GM12878 (cell line): Measurements from ENCODE around the gene CLASRP. TPM values are rescaled to one million over a fixed set of nuclear protein-coding genes. Genes with fewer than 3 reads are reported as not detected.
A peak's percentile ranks its signal among the peaks of the same experiment; 100 is the strongest.

Experiments
- CREB1 ChIP-seq: IDR thresholded peaks from 2 replicates; pipeline ENCODE4 v1.6.1; 2012; ENCODE audit warnings: low read depth, mild to moderate bottlenecking, inconsistent platforms
- DPF2 ChIP-seq: fragments of 450-650 bp; IDR thresholded peaks from 2 replicates; pipeline ENCODE4 v1.6.1; 2017; ENCODE audit warnings: mild to moderate bottlenecking
- FOXM1 ChIP-seq: IDR thresholded peaks from 2 replicates; pipeline ENCODE4 v1.6.1; 2012; ENCODE audit warnings: low read depth, mild to moderate bottlenecking, inconsistent platforms, low read length, moderate library complexity
- HDAC6 ChIP-seq: fragments of 200-600 bp; sonication (generic); IDR thresholded peaks from one replicate; pipeline ENCODE4 v1.8.0; 2017; ENCODE audit warnings: antibody characterized with exemption; ENCODE audit not compliant: unreplicated experiment
- JUNB ChIP-seq: IDR thresholded peaks from 2 replicates; pipeline ENCODE4 v1.6.1; 2016; ENCODE audit warnings: antibody characterized with exemption, mild to moderate bottlenecking
- JUND ChIP-seq: IDR thresholded peaks from 2 replicates; pipeline ENCODE4 v1.6.1; 2012; ENCODE audit warnings: low read depth, mild to moderate bottlenecking, low read length, improper control_type of control experiment, moderate library complexity
- KAT2A ChIP-seq: conservative IDR thresholded peaks from 2 replicates; pipeline ENCODE4 v1.6.1; 2011; ENCODE audit warnings: low read depth, low read length; ENCODE audit not compliant: control insufficient read depth
- KDM1A ChIP-seq: fragments of 200-600 bp; sonication (generic); IDR thresholded peaks from 2 replicates; pipeline ENCODE4 v1.6.1; 2016; ENCODE audit warnings: borderline replicate concordance
- MLLT1 ChIP-seq: fragments of 450-650 bp; IDR thresholded peaks from 2 replicates; pipeline ENCODE4 v1.6.1; 2016; ENCODE audit warnings: mild to moderate bottlenecking
- NR2C2 ChIP-seq: IDR thresholded peaks from 2 replicates; pipeline ENCODE4 v1.6.1; 2011; ENCODE audit warnings: borderline replicate concordance, low read depth; ENCODE audit not compliant: control insufficient read depth, insufficient read length
- RCOR1 ChIP-seq: conservative IDR thresholded peaks from 2 replicates; pipeline ENCODE4 v1.6.1; 2012; ENCODE audit warnings: low read depth, low read length, improper control_type of control experiment
- SIN3A ChIP-seq: IDR thresholded peaks from 2 replicates; pipeline ENCODE4 v1.6.1; 2012; ENCODE audit warnings: low read depth, low read length, improper control_type of control experiment
- SMAD5 ChIP-seq: IDR thresholded peaks from 2 replicates; pipeline ENCODE4 v1.6.1; 2016; ENCODE audit warnings: antibody characterized with exemption, low read depth
- SMARCA5 ChIP-seq: fragments of 450-650 bp; IDR thresholded peaks from 2 replicates; pipeline ENCODE4 v1.6.1; 2017; ENCODE audit warnings: mild to moderate bottlenecking
- ZBED1 ChIP-seq: IDR thresholded peaks from 2 replicates; pipeline ENCODE4 v1.6.1; 2016; ENCODE audit warnings: borderline replicate concordance
- ZBTB4 ChIP-seq: fragments of 450-650 bp; formaldehyde crosslinking; IDR thresholded peaks from 2 replicates; pipeline ENCODE4 v1.4.0; 2022; ENCODE audit warnings: mild to moderate bottlenecking, moderate library complexity
- ZNF207 ChIP-seq: fragments of 450-650 bp; IDR thresholded peaks from 2 replicates; pipeline ENCODE4 v1.6.1; 2014; ENCODE audit warnings: antibody characterized with exemption, mild to moderate bottlenecking, borderline replicate concordance
- polyA plus RNA-seq, 11 experiments: library from polyadenylated mRNA; depleted of rRNA in 4 of 11; unstranded in 6 of 11; stranded (reverse) in 5 of 11; fragments of >200 nt; fragmentation: Nextera tagmentation in 4 of 11; fragmentation: Illumina TruSeq in 1 of 11; extraction: Ambion mirVana in 4 of 11; extraction: Trizol in 1 of 11; gene quantifications; 1 replicate in 1 of 11; 2 replicates in 10 of 11; pipeline versions ENCODE4 v1.2.1 to v1.2.3, GENCODE V29; 2011 to 2016; ENCODE audit warnings: inconsistent platforms in 2 of 11, missing spikeins in 2 of 11, low read depth in 1 of 11
- total RNA-seq, 4 experiments: library from RNA; depleted of rRNA in 3 of 4; stranded (reverse); fragments of >200 nt in 3 of 4; fragmentation: Illumina TruSeq in 1 of 4; extraction: Trizol in 1 of 4; gene quantifications; 2 replicates each; pipeline versions ENCODE4 v1.2.1 to v1.2.3, GENCODE V29; 2013 to 2021
- TF ChIP-seq, protein P1 (sequence below): fragments of 450-650 bp; formaldehyde crosslinking; IDR thresholded peaks from 2 replicates; pipeline ENCODE4 v1.5.0; 2022; ENCODE audit warnings: mild to moderate bottlenecking, missing genetic modification characterization
- TF ChIP-seq, protein P2 (sequence below): fragments of 450-650 bp; IDR thresholded peaks from 2 replicates; pipeline ENCODE4 v1.6.1; 2018; ENCODE audit warnings: mild to moderate bottlenecking, low read depth, moderate library complexity; ENCODE audit not compliant: partially characterized antibody
- TF ChIP-seq, protein P3 (sequence below): IDR thresholded peaks from 2 replicates; pipeline ENCODE4 v1.6.1; 2012; ENCODE audit warnings: low read length, inconsistent platforms

CLASRP gene
- total and polyA plus RNA-seq, 10 of the 15 experiments (the other 5 are each of a cell fraction or from before 2014, with no cell fraction given) = 0.68 to 75.8 (median 30.2) TPM

GRCh38 chr19:45117167-45117594 lies 78.3 kb downstream of the CLASRP start (continued):
- TF ChIP-seq MLLT1 (peak; percentile 25; the same call in 1 of the 2 replicates), CREB1 (no peak), NR2C2 (no peak), KAT2A (no peak), ZBTB4 (CRISPR knock-in tag) (no peak), DPF2 (peak; percentile 63), KDM1A (no peak), SMARCA5 (no peak), SMAD5 (no peak), SIN3A (no peak), ZBED1 (peak; percentile 34; the same call in 1 of the 2 replicates), HDAC6 (no peak), ZNF207 (no peak), FOXM1 (no peak), JUNB (no peak; the same call in 1 of the 2 replicates), RCOR1 (no peak), JUND (no peak)
- TF ChIP-seq, protein P1, sequence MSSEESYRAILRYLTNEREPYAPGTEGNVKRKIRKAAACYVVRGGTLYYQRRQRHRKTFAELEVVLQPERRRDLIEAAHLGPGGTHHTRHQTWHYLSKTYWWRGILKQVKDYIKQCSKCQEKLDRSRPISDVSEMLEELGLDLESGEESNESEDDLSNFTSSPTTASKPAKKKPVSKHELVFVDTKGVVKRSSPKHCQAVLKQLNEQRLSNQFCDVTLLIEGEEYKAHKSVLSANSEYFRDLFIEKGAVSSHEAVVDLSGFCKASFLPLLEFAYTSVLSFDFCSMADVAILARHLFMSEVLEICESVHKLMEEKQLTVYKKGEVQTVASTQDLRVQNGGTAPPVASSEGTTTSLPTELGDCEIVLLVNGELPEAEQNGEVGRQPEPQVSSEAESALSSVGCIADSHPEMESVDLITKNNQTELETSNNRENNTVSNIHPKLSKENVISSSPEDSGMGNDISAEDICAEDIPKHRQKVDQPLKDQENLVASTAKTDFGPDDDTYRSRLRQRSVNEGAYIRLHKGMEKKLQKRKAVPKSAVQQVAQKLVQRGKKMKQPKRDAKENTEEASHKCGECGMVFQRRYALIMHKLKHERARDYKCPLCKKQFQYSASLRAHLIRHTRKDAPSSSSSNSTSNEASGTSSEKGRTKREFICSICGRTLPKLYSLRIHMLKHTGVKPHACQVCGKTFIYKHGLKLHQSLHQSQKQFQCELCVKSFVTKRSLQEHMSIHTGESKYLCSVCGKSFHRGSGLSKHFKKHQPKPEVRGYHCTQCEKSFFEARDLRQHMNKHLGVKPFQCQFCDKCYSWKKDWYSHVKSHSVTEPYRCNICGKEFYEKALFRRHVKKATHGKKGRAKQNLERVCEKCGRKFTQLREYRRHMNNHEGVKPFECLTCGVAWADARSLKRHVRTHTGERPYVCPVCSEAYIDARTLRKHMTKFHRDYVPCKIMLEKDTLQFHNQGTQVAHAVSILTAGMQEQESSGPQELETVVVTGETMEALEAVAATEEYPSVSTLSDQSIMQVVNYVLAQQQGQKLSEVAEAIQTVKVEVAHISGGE (CRISPR knock-in tag) = no peak
- TF ChIP-seq, protein P2, sequence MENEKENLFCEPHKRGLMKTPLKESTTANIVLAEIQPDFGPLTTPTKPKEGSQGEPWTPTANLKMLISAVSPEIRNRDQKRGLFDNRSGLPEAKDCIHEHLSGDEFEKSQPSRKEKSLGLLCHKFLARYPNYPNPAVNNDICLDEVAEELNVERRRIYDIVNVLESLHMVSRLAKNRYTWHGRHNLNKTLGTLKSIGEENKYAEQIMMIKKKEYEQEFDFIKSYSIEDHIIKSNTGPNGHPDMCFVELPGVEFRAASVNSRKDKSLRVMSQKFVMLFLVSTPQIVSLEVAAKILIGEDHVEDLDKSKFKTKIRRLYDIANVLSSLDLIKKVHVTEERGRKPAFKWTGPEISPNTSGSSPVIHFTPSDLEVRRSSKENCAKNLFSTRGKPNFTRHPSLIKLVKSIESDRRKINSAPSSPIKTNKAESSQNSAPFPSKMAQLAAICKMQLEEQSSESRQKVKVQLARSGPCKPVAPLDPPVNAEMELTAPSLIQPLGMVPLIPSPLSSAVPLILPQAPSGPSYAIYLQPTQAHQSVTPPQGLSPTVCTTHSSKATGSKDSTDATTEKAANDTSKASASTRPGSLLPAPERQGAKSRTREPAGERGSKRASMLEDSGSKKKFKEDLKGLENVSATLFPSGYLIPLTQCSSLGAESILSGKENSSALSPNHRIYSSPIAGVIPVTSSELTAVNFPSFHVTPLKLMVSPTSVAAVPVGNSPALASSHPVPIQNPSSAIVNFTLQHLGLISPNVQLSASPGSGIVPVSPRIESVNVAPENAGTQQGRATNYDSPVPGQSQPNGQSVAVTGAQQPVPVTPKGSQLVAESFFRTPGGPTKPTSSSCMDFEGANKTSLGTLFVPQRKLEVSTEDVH = peak; percentile 20
- TF ChIP-seq, protein P3, sequence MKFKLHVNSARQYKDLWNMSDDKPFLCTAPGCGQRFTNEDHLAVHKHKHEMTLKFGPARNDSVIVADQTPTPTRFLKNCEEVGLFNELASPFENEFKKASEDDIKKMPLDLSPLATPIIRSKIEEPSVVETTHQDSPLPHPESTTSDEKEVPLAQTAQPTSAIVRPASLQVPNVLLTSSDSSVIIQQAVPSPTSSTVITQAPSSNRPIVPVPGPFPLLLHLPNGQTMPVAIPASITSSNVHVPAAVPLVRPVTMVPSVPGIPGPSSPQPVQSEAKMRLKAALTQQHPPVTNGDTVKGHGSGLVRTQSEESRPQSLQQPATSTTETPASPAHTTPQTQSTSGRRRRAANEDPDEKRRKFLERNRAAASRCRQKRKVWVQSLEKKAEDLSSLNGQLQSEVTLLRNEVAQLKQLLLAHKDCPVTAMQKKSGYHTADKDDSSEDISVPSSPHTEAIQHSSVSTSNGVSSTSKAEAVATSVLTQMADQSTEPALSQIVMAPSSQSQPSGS = no peak
